PC-9 (cell line): ENCODE data around the gene CDC40. TPM values are rescaled to one million over a fixed set of nuclear protein-coding genes. Genes with fewer than 3 reads are reported as not detected.

Experiments
- BruUV-seq: library from RNA; stranded (reverse); fragments of 400-500 nt; replicated peaks from 2 replicates; lab custom pipeline; 2021; lab: Mats Ljungman, UMichigan
- CTCF ChIA-PET: fragments of 300-600 bp; sonication (Branson Sonifier 250); formaldehyde crosslinking; loops from one replicate; lab custom pipeline; 2022; ENCODE audit warnings: antibody characterized with exemption; lab: Charles Lee
- POLR2A ChIA-PET: fragments of 300-600 bp; sonication (Branson Sonifier 250); formaldehyde crosslinking; loops from one replicate; lab custom pipeline; 2022; ENCODE audit warnings: antibody characterized with exemption; ENCODE audit not compliant: unreplicated experiment; lab: Charles Lee
- DNase-seq, 2 experiments: peaks; one replicate each; pipeline versions ENCODE4 v3.0.0 to v3.0.0-alpha.2; 2015 to 2022; ENCODE audit warnings: mixed read lengths in 1 of 2
- H2AFZ ChIP-seq: fragments of 200-600 bp; sonication (generic); 2 replicates; pipeline ENCODE4 v1.8.1; 2017; ENCODE audit warnings: antibody characterized with exemption
- H3F3A ChIP-seq: fragments of 200-600 bp; sonication (generic); 2 replicates; pipeline ENCODE4 v1.8.1; 2017; ENCODE audit warnings: antibody characterized with exemption, mild to moderate bottlenecking, low read depth; ENCODE audit not compliant: insufficient read depth
- H3K27ac ChIP-seq: fragments of 200-600 bp; sonication (generic); 2 replicates; pipeline ENCODE4 v1.6.1; 2016; ENCODE audit warnings: mixed run types
- H3K27me3 ChIP-seq: fragments of 200-600 bp; sonication (generic); 2 replicates; pipeline ENCODE4 v1.6.1; 2016; ENCODE audit warnings: low read depth, mixed run types; ENCODE audit not compliant: insufficient read depth
- H3K36me3 ChIP-seq: fragments of 200-600 bp; sonication (generic); 2 replicates; pipeline ENCODE4 v1.6.1; 2016; ENCODE audit warnings: low read depth, mixed run types
- H3K4me1 ChIP-seq: fragments of 200-600 bp; sonication (generic); replicated peaks from 2 replicates; pipeline ENCODE4 v1.6.1; 2016; ENCODE audit warnings: mixed run types; ENCODE audit not compliant: insufficient read depth
- H3K4me2 ChIP-seq: fragments of 200-600 bp; sonication (generic); 2 replicates; pipeline ENCODE4 v1.6.1; 2017; ENCODE audit warnings: mixed run types
- H3K4me3 ChIP-seq: fragments of 200-600 bp; sonication (generic); 2 replicates; pipeline ENCODE4 v1.6.1; 2016; ENCODE audit warnings: mixed run types
- H3K79me2 ChIP-seq: fragments of 200-600 bp; sonication (generic); 2 replicates; pipeline ENCODE4 v1.6.1; 2017; ENCODE audit warnings: low read depth, mixed run types
- H3K9me2 ChIP-seq: fragments of 200-600 bp; sonication (generic); 2 replicates; pipeline ENCODE4 v1.8.1; 2017; ENCODE audit warnings: mild to moderate bottlenecking; ENCODE audit not compliant: insufficient read depth
- H3K9me3 ChIP-seq: fragments of 200-600 bp; sonication (generic); 2 replicates; pipeline ENCODE4 v1.8.1; 2016; ENCODE audit warnings: low read depth; ENCODE audit not compliant: insufficient read depth
- H4K20me1 ChIP-seq: fragments of 200-600 bp; sonication (generic); 2 replicates; pipeline ENCODE4 v1.8.1; 2017; ENCODE audit not compliant: insufficient read depth
- CTCF ChIP-seq: fragments of 200-600 bp; sonication (generic); conservative IDR thresholded peaks from 2 replicates; pipeline ENCODE4 v1.6.1; 2017; ENCODE audit warnings: mixed run types, antibody characterized with exemption, mild to moderate bottlenecking, moderate library complexity
- EZH2 ChIP-seq: fragments of 200-600 bp; sonication (generic); IDR thresholded peaks from 2 replicates; pipeline ENCODE4 v1.8.0; 2017; ENCODE audit warnings: antibody characterized with exemption, low read depth
- intact Hi-C: fragments of 100-400 bp; cut with micrococcal nuclease; formaldehyde crosslinking; loops from one replicate; pipeline ENCODE4 v1.10.0; 2022; ENCODE audit not compliant: unreplicated experiment
- total RNA-seq: library from RNA; stranded (reverse); gene quantifications from 2 replicates; pipeline ENCODE4 v1.2.3, GENCODE V29; 2021

The CDC40 gene
- total RNA-seq, 1 experiment from 2014 or later = 18.3 TPM

DNA sequence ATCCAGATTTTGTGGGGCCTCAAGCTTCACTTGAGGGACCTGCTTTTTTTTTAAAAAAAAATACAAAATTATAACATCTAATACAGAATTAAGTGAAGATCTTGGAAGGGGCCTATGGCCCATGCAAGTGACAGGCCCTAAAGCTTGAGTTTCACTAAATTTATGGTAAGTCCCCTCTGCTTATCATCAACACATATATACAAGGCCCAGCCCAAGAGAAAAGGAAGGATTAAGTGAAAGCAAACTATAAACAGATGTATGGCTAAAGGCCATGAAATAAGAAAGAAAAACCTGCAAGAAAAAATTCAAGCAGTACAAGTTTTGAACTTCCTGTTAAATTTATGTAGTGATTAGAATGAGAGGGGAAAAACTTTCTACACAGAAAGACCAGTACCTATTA lies 86.8 kb downstream of the CDC40 start:
- no peaks in the 10 kb centered on the region for H4K20me1 ChIP-seq
- ChIA-PET POLR2A (no interaction called here), CTCF (no interaction called here)
- H2AFZ ChIP-seq = no peak overlapping the region
- H3K4me3 ChIP-seq = no peak overlapping the region
- intact Hi-C loops = no loop called here
- no peaks in the 10 kb centered on the region for H3K36me3 ChIP-seq
- H3K27ac ChIP-seq = no peak overlapping the region
- H3K4me1 ChIP-seq = no peaks in the 10 kb centered on the region
- peaks cover 6% of the 10 kb centered on the region; the same call in 1 of the 2 replicates for H3K27me3 ChIP-seq
- no TSS peak for BruUV-seq
- H3K9me2 ChIP-seq = no peaks in the 10 kb centered on the region
- no peaks in the 10 kb centered on the region for H3K79me2 ChIP-seq
- TF ChIP-seq EZH2 (no peak), CTCF (no peak)
- H3K9me3 ChIP-seq = no peaks in the 10 kb centered on the region
- H3K4me2 ChIP-seq = no peak overlapping the region
- no peak for DNase-seq
- H3F3A ChIP-seq = no peaks in the 10 kb centered on the region

DNA sequence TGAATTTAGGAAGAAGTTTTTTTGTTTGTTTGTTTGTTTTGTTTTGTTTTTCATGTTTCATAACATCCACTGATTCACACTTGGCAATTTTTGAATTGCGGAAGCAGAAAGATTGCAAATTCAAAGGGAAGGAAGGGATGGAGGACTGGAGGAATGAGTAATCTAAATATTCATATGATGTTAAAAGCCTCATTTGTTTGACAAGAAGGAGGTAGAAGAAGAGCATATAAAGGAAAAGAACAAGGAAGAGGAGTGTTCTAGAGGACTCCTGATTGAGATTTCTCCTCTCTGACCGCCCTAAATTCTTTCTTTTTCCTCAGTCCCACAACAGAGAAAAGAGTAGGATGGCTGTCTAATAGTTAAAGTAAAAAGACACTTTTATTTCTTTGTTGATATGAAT lies 89.4 kb downstream of the CDC40 start:
- no peak overlapping the region for H2AFZ ChIP-seq
- no peaks in the 10 kb centered on the region for H3K36me3 ChIP-seq
- ChIA-PET CTCF (no interaction called here), POLR2A (no interaction called here)
- no peak overlapping the region for H3K27ac ChIP-seq
- no peak overlapping the region for H3K4me2 ChIP-seq
- no peaks in the 10 kb centered on the region for H3K9me3 ChIP-seq
- no peak for DNase-seq
- H3K9me2 ChIP-seq = no peaks in the 10 kb centered on the region
- no peaks in the 10 kb centered on the region for H3K4me1 ChIP-seq
- no peak for TF ChIP-seq CTCF
- TF ChIP-seq EZH2 = no peak
- no peak overlapping the region for H3K4me3 ChIP-seq
- H3F3A ChIP-seq = no peaks in the 10 kb centered on the region
- no peaks in the 10 kb centered on the region for H3K79me2 ChIP-seq
- BruUV-seq = no TSS peak
- no peaks in the 10 kb centered on the region for H4K20me1 ChIP-seq
- intact Hi-C loops = no loop called here
- no peaks in the 10 kb centered on the region; the same call in 1 of the 2 replicates for H3K27me3 ChIP-seq

GRCh38 chr6:110270165-110270564 lies 89.9 kb downstream of the CDC40 start:
- Histone ChIP-seq H3K9me3 (no peaks in the 10 kb centered on the region), H3K27me3 (no peaks in the 10 kb centered on the region; the same call in 1 of the 2 replicates), H4K20me1 (no peaks in the 10 kb centered on the region), H3F3A (no peaks in the 10 kb centered on the region), H3K36me3 (no peaks in the 10 kb centered on the region), H3K4me2 (no peak overlapping the region), H2AFZ (no peak overlapping the region), H3K4me1 (no peaks in the 10 kb centered on the region), H3K4me3 (no peak overlapping the region), H3K79me2 (no peaks in the 10 kb centered on the region), H3K27ac (no peak overlapping the region), H3K9me2 (no peaks in the 10 kb centered on the region)
- BruUV-seq = no TSS peak
- CTCF ChIA-PET = no interaction called here
- intact Hi-C loops = no loop called here
- POLR2A ChIA-PET = no interaction called here
- no peak for DNase-seq
- TF ChIP-seq CTCF (no peak), EZH2 (no peak)
